Esophagus muscularis mucosa (tissue), 4 donors: ENCODE data around the gene FDPS. TPM values are rescaled to one million over a fixed set of nuclear protein-coding genes. Genes with fewer than 3 reads are reported as not detected.
"Not testable (repeated sequence)": the region's sequence is repeated elsewhere in the genome, so short reads cannot be mapped to it uniquely, and the experiment has no call there.

Source experiments
- DNase-seq: peaks from one replicate; pipeline ENCODE4 v3.0.0-alpha.2; 2017; ENCODE audit errors: extremely low spot score
- H3K27ac ChIP-seq, 4 donors: fragments of 200-600 bp; sonication (generic); replicated peaks in 1 of 4; 1 replicate in 3 of 4; 2 replicates in 1 of 4; pipeline ENCODE4 v1.5.1; 2016 to 2019; ENCODE audit warnings: mild to moderate bottlenecking in 1 of 4
- H3K27me3 ChIP-seq, 4 donors: fragments of 200-600 bp; sonication (generic); one replicate each; pipeline versions ENCODE4 v1.5.1 to v1.6.0; 2016 to 2019
- H3K36me3 ChIP-seq, 4 donors: fragments of 200-600 bp; sonication (generic); one replicate each; pipeline ENCODE4 v1.5.1; 2016 to 2019
- H3K4me1 ChIP-seq, 4 donors: fragments of 200-600 bp; sonication (generic); one replicate each; pipeline ENCODE4 v1.5.1; 2016 to 2019
- H3K4me3 ChIP-seq, 4 donors: fragments of 200-600 bp; sonication (generic); 1 replicate in 2 of 4; 2 replicates in 2 of 4; pipeline ENCODE4 v1.5.1; 2016 to 2019; ENCODE audit warnings: mild to moderate bottlenecking in 4 of 4, moderate library complexity in 1 of 4
- H3K9me3 ChIP-seq, 4 donors: fragments of 200-600 bp; sonication (generic); 1 replicate in 3 of 4; 2 replicates in 1 of 4; pipeline ENCODE4 v1.5.1; 2016 to 2019
- CTCF ChIP-seq, 3 experiments: fragments of 200-600 bp in 2 of 3; fragments of 450-650 bp in 1 of 3; sonication (generic) in 2 of 3; IDR thresholded peaks; one replicate each; pipeline ENCODE4 v1.5.1; 2017 to 2019; ENCODE audit warnings: antibody characterized with exemption in 3 of 3, mild to moderate bottlenecking in 2 of 3, moderate library complexity in 1 of 3
- EP300 ChIP-seq: sonication (generic); formaldehyde crosslinking; IDR thresholded peaks from one replicate; pipeline ENCODE4 v1.6.1; 2017; ENCODE audit warnings: antibody characterized with exemption
- POLR2A ChIP-seq: fragments of 450-650 bp; IDR thresholded peaks from one replicate; pipeline ENCODE4 v1.6.1; 2017; ENCODE audit warnings: antibody characterized with exemption, moderate library complexity, mild to moderate bottlenecking, low read depth
- POLR2AphosphoS5 ChIP-seq, 2 donors: sonication (generic); formaldehyde crosslinking; IDR thresholded peaks; one replicate each; pipeline ENCODE4 v1.6.1; 2017; ENCODE audit warnings: antibody characterized with exemption in 2 of 2
- WGBS: methylation state at CpG from one replicate; pipeline ENCODE4 v1.1.5; 2018; 5-methylcytosine and 5-hydroxymethylcytosine counted together
- intact Hi-C: fragments of 100-400 bp; cut with DNase I; formaldehyde crosslinking; loops from one replicate; pipeline ENCODE4 v1.15.1; 2023
- total RNA-seq, 4 donors: library from RNA; depleted of rRNA; stranded (reverse); fragments of >200 nt; gene quantifications; one replicate each; pipeline versions ENCODE4 v1.1.0 to v1.2.1, GENCODE V29; 2016

FDPS gene
- total RNA-seq, 4 donors from 2014 or later: 70.2 to 97.2 (median 82.0) TPM

- Histone ChIP-seq H3K27me3 (no peaks in the 10 kb centered on the region), H3K27ac (peak overlapping the region; percentile 99), H3K9me3 (no peaks in the 10 kb centered on the region), H3K4me1 (peaks cover 23 to 62% (median 50%) of the 10 kb centered on the region in 4 donors), H3K36me3 (peaks cover 15 to 47% (median 27%) of the 10 kb centered on the region in 4 donors), H3K4me3 (peak overlapping the region; percentile 68 to 94 (median 84))
- DNase-seq: no peak
- intact Hi-C loops: loop anchor here (2.0 kb wide), 1 partner anchor 75 kb away; no protein-coding TSS in a partner anchor
- WGBS: 88% methylated on average over 2 of the region's 6 CpGs
- TF ChIP-seq EP300 (no peak), CTCF (IDR thresholded peaks at IDR 0.05) (no peak), POLR2AphosphoS5 (IDR thresholded peaks at IDR 0.05) (no peak), POLR2A (no peak)
These were observed 16.9 kb downstream of the FDPS start for GRCh38 chr1:155325603-155325893.

- DNase-seq: no peak
- intact Hi-C loops: no loop called here
- Histone ChIP-seq H3K4me3 (no peak overlapping the region), H3K36me3 (peaks cover 20 to 53% (median 31%) of the 10 kb centered on the region in 4 donors), H3K27me3 (no peaks in the 10 kb centered on the region), H3K27ac (peak overlapping the region in 2 of 4 donors; percentile 99), H3K4me1 (peaks cover 23 to 57% (median 45%) of the 10 kb centered on the region in 4 donors), H3K9me3 (no peaks in the 10 kb centered on the region)
- WGBS: 78% methylated on average over 6 of the region's 6 CpGs
- no peak for TF ChIP-seq POLR2A
These were observed 17.4 kb downstream of the FDPS start for GRCh38 chr1:155326020-155326526.

- peaks cover 21 to 58% (median 37%) of the 10 kb centered on the region in 4 donors for H3K36me3 ChIP-seq
- intact Hi-C loops: no loop called here
- H3K4me3 ChIP-seq: no peak overlapping the region
- no peaks in the 10 kb centered on the region for H3K27me3 ChIP-seq
- H3K4me1 ChIP-seq: peaks cover 20 to 52% (median 39%) of the 10 kb centered on the region in 4 donors
- WGBS: 83% methylated on average over 3 of the region's 7 CpGs
- no peak for TF ChIP-seq EP300
- no peak for TF ChIP-seq POLR2AphosphoS5 (IDR thresholded peaks at IDR 0.05)
- no peak for TF ChIP-seq POLR2A
- TF ChIP-seq CTCF (IDR thresholded peaks at IDR 0.05): no peak
- no peaks in the 10 kb centered on the region for H3K9me3 ChIP-seq
- H3K27ac ChIP-seq: no peak overlapping the region
- DNase-seq: no peak
These were observed 18.0 kb downstream of the FDPS start for GRCh38 chr1:155326631-155327037.

- Histone ChIP-seq H3K4me1 (peaks cover 9 to 38% (median 26%) of the 10 kb centered on the region in 4 donors), H3K27me3 (no peaks in the 10 kb centered on the region), H3K36me3 (peaks cover 21 to 63% (median 39%) of the 10 kb centered on the region in 4 donors), H3K9me3 (no peaks in the 10 kb centered on the region), H3K4me3 (no peak overlapping the region), H3K27ac (no peak overlapping the region)
- no peak for DNase-seq
- intact Hi-C loops: no loop called here
- WGBS: 58% methylated on average over 1 of the region's 4 CpGs
- no peak for TF ChIP-seq CTCF (IDR thresholded peaks at IDR 0.05)
- TF ChIP-seq EP300: no peak
- no peak for TF ChIP-seq POLR2A
- TF ChIP-seq POLR2AphosphoS5 (IDR thresholded peaks at IDR 0.05): no peak
These were observed 19.3 kb downstream of the FDPS start for GRCh38 chr1:155327981-155328380.

GRCh38 chr1:155328856-155329255 lies 20.2 kb downstream of the FDPS start:
- H3K9me3 ChIP-seq, DNase-seq, H3K27ac ChIP-seq, H3K27me3 ChIP-seq, intact Hi-C loops, H3K4me3 ChIP-seq: not testable (repeated sequence)
- H3K36me3 ChIP-seq: peaks cover 25 to 71% (median 43%) of the 10 kb centered on the region in 4 donors
- 71% methylated on average over 7 of the region's 7 CpGs for WGBS
- peaks cover 9 to 37% (median 25%) of the 10 kb centered on the region in 4 donors for H3K4me1 ChIP-seq
